ENCODE data around the gene MVB12B. TPM values are rescaled to one million over a fixed set of nuclear protein-coding genes. Genes with fewer than 3 reads are reported as not detected.

MVB12B gene
- polyA plus RNA-seq, 1 experiment = 4.4 TPM

- Histone ChIP-seq H3K27ac (ENCODE audit: low read depth, low read length) (no peak overlapping the region), H3K27me3 (ENCODE audit: control insufficient read depth, insufficient read depth, low read length) (peaks cover 4% of the 10 kb centered on the region), H3K9me3 (ENCODE audit: control insufficient read depth, insufficient read depth, low read length) (no peaks in the 10 kb centered on the region), H3K4me3 (ENCODE audit: low read depth, low read length) (no peak overlapping the region)
- DNase-seq (ENCODE audit: low read depth, low spot score) = no peak
- CTCF ChIA-PET = interaction anchor here (0.6 to 6.1 kb wide), 7 partner anchors 11 to 1156 kb away, joined by 3 to 37 read pairs (median 5); no protein-coding TSS in a partner anchor
- TF ChIP-seq CTCF (IDR thresholded peaks at IDR 0.05; ENCODE audit: low read depth, low read length) = peak; percentile 32; the same call in 1 of the 2 replicates
- POLR2A ChIA-PET = no interaction called here
Measured at GRCh38 chr9:126317513-126317912, 9.1 kb upstream of the MVB12B start.

GRCh38 chr9:126318858-126319257 is 7.8 kb upstream of the MVB12B start:
- H3K4me3 ChIP-seq (ENCODE audit: low read depth, low read length) = no peak overlapping the region
- no peak for TF ChIP-seq CTCF (IDR thresholded peaks at IDR 0.05; ENCODE audit: low read depth, low read length)
- no peak for DNase-seq (ENCODE audit: low read depth, low spot score)
- H3K27ac ChIP-seq (ENCODE audit: low read depth, low read length) = no peak overlapping the region
- CTCF ChIA-PET = interaction anchor here (0.5 to 6.1 kb wide), 6 partner anchors 9 to 176 kb away, joined by 3 to 37 read pairs (median 8); no protein-coding TSS in a partner anchor
- POLR2A ChIA-PET = no interaction called here
- peaks cover 4% of the 10 kb centered on the region for H3K27me3 ChIP-seq (ENCODE audit: control insufficient read depth, insufficient read depth, low read length)
- H3K9me3 ChIP-seq (ENCODE audit: control insufficient read depth, insufficient read depth, low read length) = no peaks in the 10 kb centered on the region; the same call in 1 of the 2 replicates

GRCh38 chr9:126319671-126320070 is 7.0 kb upstream of the MVB12B start:
- TF ChIP-seq CTCF (IDR thresholded peaks at IDR 0.05; ENCODE audit: low read depth, low read length) = no peak
- Histone ChIP-seq H3K27me3 (ENCODE audit: control insufficient read depth, insufficient read depth, low read length) (peaks cover 4% of the 10 kb centered on the region), H3K27ac (ENCODE audit: low read depth, low read length) (no peak overlapping the region), H3K4me3 (ENCODE audit: low read depth, low read length) (no peak overlapping the region), H3K9me3 (ENCODE audit: control insufficient read depth, insufficient read depth, low read length) (no peaks in the 10 kb centered on the region; the same call in 1 of the 2 replicates)
- CTCF ChIA-PET = interaction anchor here (6.1 kb wide), 1 partner anchor 78 kb away, joined by 37 read pairs; no protein-coding TSS in a partner anchor
- DNase-seq (ENCODE audit: low read depth, low spot score) = no peak
- POLR2A ChIA-PET = no interaction called here

GRCh38 chr9:126320158-126320922 is 6.3 kb upstream of the MVB12B start:
- TF ChIP-seq CTCF (IDR thresholded peaks at IDR 0.05; ENCODE audit: low read depth, low read length) = no peak

GRCh38 chr9:126321742-126322141 is 4.9 kb upstream of the MVB12B start:
- H3K27me3 ChIP-seq (ENCODE audit: control insufficient read depth, insufficient read depth, low read length) = no peaks in the 10 kb centered on the region
- H3K9me3 ChIP-seq (ENCODE audit: control insufficient read depth, insufficient read depth, low read length) = no peaks in the 10 kb centered on the region; the same call in 1 of the 2 replicates
- TF ChIP-seq CTCF (IDR thresholded peaks at IDR 0.05; ENCODE audit: low read depth, low read length) = no peak
- H3K4me3 ChIP-seq (ENCODE audit: low read depth, low read length) = no peak overlapping the region
- DNase-seq (ENCODE audit: low read depth, low spot score) = no peak
- ChIA-PET POLR2A (no interaction called here), CTCF (interaction anchor here (0.6 to 3.0 kb wide), 5 partner anchors 20 to 262 kb away, joined by 3 to 13 read pairs (median 5); no protein-coding TSS in a partner anchor)
- no peak overlapping the region for H3K27ac ChIP-seq (ENCODE audit: low read depth, low read length)

More at GRCh38 chr9:126320158-126320922, 6.3 kb upstream of the MVB12B start:
- H3K27ac ChIP-seq (ENCODE audit: low read depth, low read length) = no peak overlapping the region
- ChIA-PET CTCF (interaction anchor here (0.9 to 6.1 kb wide), 5 partner anchors 18 to 171 kb away, joined by 3 to 37 read pairs (median 5); no protein-coding TSS in a partner anchor), POLR2A (interaction anchor here (0.7 kb wide), 1 partner anchor 11 kb away, joined by 9 read pairs; no protein-coding TSS in a partner anchor)
- H3K27me3 ChIP-seq (ENCODE audit: control insufficient read depth, insufficient read depth, low read length) = peaks cover 4% of the 10 kb centered on the region
- no peak overlapping the region for H3K4me3 ChIP-seq (ENCODE audit: low read depth, low read length)
- DNase-seq (ENCODE audit: low read depth, low spot score) = no peak
- no peaks in the 10 kb centered on the region; the same call in 1 of the 2 replicates for H3K9me3 ChIP-seq (ENCODE audit: control insufficient read depth, insufficient read depth, low read length)

Measured in AG04450 (cell line).